ENCODE data around the gene BACH2. TPM values are rescaled to one million over a fixed set of nuclear protein-coding genes. Genes with fewer than 3 reads are reported as not detected.

The BACH2 gene
- polyA plus RNA-seq, 1 of the 3 experiments (the other 2 are of a cell fraction): 0.46 TPM

DNA sequence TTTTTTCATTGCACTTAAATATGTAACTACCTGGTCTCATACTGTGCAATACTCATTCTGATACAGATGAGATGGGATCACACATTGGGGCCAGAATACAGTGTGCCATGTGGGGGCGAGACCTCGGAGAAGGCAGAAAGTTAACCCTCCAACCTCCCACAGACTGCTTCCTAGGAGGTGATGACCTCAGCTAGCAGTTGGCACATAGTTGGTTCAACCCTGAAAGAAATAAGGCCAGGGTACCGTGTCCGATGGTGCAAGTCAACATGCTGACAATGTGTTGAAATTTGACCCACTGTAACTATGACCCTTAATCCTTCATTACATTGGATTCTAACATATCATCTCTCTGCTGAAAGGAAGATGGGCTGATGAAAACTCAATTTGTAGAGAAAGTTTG, 340.5 kb downstream of the BACH2 start:
- H3K79me2 ChIP-seq (ENCODE audit: insufficient read depth): no peaks in the 10 kb centered on the region
- H3K27me3 ChIP-seq (ENCODE audit: insufficient read depth): no peaks in the 10 kb centered on the region

DNA sequence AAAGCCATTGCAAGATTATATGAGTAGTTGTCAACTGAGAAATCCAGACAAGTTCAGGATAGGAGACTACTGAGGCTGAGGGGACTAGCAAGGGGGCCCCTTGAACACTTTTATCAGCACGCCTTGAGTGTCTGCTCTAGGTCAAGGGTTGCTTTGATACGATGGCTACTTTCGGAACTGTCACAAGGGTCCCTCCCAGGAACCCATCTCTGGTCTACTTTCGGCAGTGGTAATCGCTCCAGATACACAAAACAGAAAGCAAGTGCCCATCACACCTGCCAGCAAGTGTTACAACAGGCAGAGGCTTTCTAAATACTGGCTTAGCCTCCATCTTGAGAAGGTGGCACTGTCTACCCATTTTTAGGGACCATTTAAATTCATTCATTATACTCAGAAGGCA, 341.3 kb downstream of the BACH2 start:
- ChIA-PET POLR2A (no interaction called here), CTCF (interaction anchor here (1.1 to 3.0 kb wide), 3 partner anchors 11 to 15 kb away, joined by 3 to 14 read pairs (median 7); no protein-coding TSS in a partner anchor)
- H2AFZ ChIP-seq (ENCODE audit: low read depth): no peak overlapping the region
- H3K9me2 ChIP-seq: no peaks in the 10 kb centered on the region
- TF ChIP-seq, protein P1, sequence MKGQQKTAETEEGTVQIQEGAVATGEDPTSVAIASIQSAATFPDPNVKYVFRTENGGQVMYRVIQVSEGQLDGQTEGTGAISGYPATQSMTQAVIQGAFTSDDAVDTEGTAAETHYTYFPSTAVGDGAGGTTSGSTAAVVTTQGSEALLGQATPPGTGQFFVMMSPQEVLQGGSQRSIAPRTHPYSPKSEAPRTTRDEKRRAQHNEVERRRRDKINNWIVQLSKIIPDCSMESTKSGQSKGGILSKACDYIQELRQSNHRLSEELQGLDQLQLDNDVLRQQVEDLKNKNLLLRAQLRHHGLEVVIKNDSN (IDR thresholded peaks at IDR 0.05; ENCODE audit: borderline replicate concordance, low read depth): no peak
- TF ChIP-seq FOSL2 (IDR thresholded peaks at IDR 0.05; ENCODE audit: borderline replicate concordance, low read depth) (no peak), TAF1 (IDR thresholded peaks at IDR 0.05; ENCODE audit: borderline replicate concordance, low read depth, low read length) (no peak), RCOR1 (IDR thresholded peaks at IDR 0.05; ENCODE audit: low read length) (no peak)
- whole genome bisulfite sequencing (ENCODE audit: low lambda C conversion rate): 90% methylated on average over 4 of the region's 5 CpGs
- H3F3A ChIP-seq (replicated peaks; ENCODE audit: insufficient read depth): no peaks in the 10 kb centered on the region
- no peak for DNase-seq
- no peak overlapping the region for H3K4me3 ChIP-seq (ENCODE audit: low read depth in 2 of 2, low read length in 1 of 2)
- no peaks in the 10 kb centered on the region for H3K9me3 ChIP-seq
- no peak overlapping the region for H3K4me2 ChIP-seq
- peaks cover 0 to 20% of the 10 kb centered on the region in 2 experiments; a peak in 2 of 4 replicates for H3K4me1 ChIP-seq (ENCODE audit: control insufficient read depth in 1 of 2, insufficient read depth in 2 of 2, low read depth in 1 of 2, low read length in 1 of 2)
- no peaks in the 10 kb centered on the region for H3K79me2 ChIP-seq (ENCODE audit: insufficient read depth)
- no peak overlapping the region for H3K9ac ChIP-seq
- no peaks in the 10 kb centered on the region for H3K36me3 ChIP-seq (replicated peaks in 1 of 2; ENCODE audit: control insufficient read depth in 1 of 2, insufficient read depth in 2 of 2, low read length in 1 of 2)
- H4K20me1 ChIP-seq (ENCODE audit: insufficient read depth): no peaks in the 10 kb centered on the region
- no peak overlapping the region for H3K27ac ChIP-seq (ENCODE audit: low read depth in 2 of 2, low read length in 1 of 2)
- H3K27me3 ChIP-seq (ENCODE audit: insufficient read depth): no peaks in the 10 kb centered on the region

More for the DNA sequence above, 340.5 kb downstream of the BACH2 start:
- no peak overlapping the region for H2AFZ ChIP-seq (ENCODE audit: low read depth)
- no peak for DNase-seq
- H3K9ac ChIP-seq: no peak overlapping the region
- H3K4me1 ChIP-seq (ENCODE audit: control insufficient read depth in 1 of 2, insufficient read depth in 2 of 2, low read depth in 1 of 2, low read length in 1 of 2): peaks cover 0 to 20% of the 10 kb centered on the region in 2 experiments; a peak in 2 of 4 replicates
- H4K20me1 ChIP-seq (ENCODE audit: insufficient read depth): no peaks in the 10 kb centered on the region
- WGBS (ENCODE audit: low lambda C conversion rate): 82% methylated on average over 4 of the region's 4 CpGs
- no peaks in the 10 kb centered on the region for H3F3A ChIP-seq (replicated peaks; ENCODE audit: insufficient read depth)
- H3K4me2 ChIP-seq: no peak overlapping the region
- CTCF ChIA-PET: interaction anchor here (3.0 kb wide), 1 partner anchor 15 kb away, joined by 14 read pairs; no protein-coding TSS in a partner anchor
- no peaks in the 10 kb centered on the region for H3K9me3 ChIP-seq
- no peak overlapping the region for H3K27ac ChIP-seq (ENCODE audit: low read depth in 2 of 2, low read length in 1 of 2)
- POLR2A ChIA-PET: no interaction called here
- H3K4me3 ChIP-seq (ENCODE audit: low read depth in 2 of 2, low read length in 1 of 2): no peak overlapping the region
- TF ChIP-seq JUND (IDR thresholded peaks at IDR 0.05) (no peak), CHD2 (IDR thresholded peaks at IDR 0.05; ENCODE audit: low read length, partially characterized antibody) (no peak), SIN3A (IDR thresholded peaks at IDR 0.05; ENCODE audit: borderline replicate concordance, low read depth, low read length) (no peak), MEF2A (IDR thresholded peaks at IDR 0.05; ENCODE audit: borderline replicate concordance, low read depth) (no peak), NFIC (IDR thresholded peaks at IDR 0.05; ENCODE audit: borderline replicate concordance) (no peak), FOSL2 (IDR thresholded peaks at IDR 0.05; ENCODE audit: borderline replicate concordance, low read depth) (no peak), RCOR1 (IDR thresholded peaks at IDR 0.05; ENCODE audit: low read length) (no peak), TEAD4 (IDR thresholded peaks at IDR 0.05; ENCODE audit: borderline replicate concordance, insufficient read depth) (no peak), FOXM1 (IDR thresholded peaks at IDR 0.05; ENCODE audit: low read depth) (no peak), RAD21 (IDR thresholded peaks at IDR 0.05; ENCODE audit: low read length) (no peak), FOXJ3 (CRISPR knock-in tag; IDR thresholded peaks at IDR 0.05) (no peak), TAF1 (IDR thresholded peaks at IDR 0.05; ENCODE audit: borderline replicate concordance, low read depth, low read length) (no peak), GABPA (IDR thresholded peaks at IDR 0.05; ENCODE audit: low read depth) (no peak), ELF1 (IDR thresholded peaks at IDR 0.05) (no peak), RFX5 (IDR thresholded peaks at IDR 0.05; ENCODE audit: low read length) (no peak), POLR2AphosphoS5 (IDR thresholded peaks at IDR 0.05; ENCODE audit: low read depth, low read length) (no peak)
- TF ChIP-seq, protein P2, sequence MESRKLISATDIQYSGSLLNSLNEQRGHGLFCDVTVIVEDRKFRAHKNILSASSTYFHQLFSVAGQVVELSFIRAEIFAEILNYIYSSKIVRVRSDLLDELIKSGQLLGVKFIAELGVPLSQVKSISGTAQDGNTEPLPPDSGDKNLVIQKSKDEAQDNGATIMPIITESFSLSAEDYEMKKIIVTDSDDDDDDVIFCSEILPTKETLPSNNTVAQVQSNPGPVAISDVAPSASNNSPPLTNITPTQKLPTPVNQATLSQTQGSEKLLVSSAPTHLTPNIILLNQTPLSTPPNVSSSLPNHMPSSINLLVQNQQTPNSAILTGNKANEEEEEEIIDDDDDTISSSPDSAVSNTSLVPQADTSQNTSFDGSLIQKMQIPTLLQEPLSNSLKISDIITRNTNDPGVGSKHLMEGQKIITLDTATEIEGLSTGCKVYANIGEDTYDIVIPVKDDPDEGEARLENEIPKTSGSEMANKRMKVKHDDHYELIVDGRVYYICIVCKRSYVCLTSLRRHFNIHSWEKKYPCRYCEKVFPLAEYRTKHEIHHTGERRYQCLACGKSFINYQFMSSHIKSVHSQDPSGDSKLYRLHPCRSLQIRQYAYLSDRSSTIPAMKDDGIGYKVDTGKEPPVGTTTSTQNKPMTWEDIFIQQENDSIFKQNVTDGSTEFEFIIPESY (IDR thresholded peaks at IDR 0.05; ENCODE audit: borderline replicate concordance, low read depth): no peak
- TF ChIP-seq, protein P1 (IDR thresholded peaks at IDR 0.05; ENCODE audit: borderline replicate concordance, low read depth): no peak
- TF ChIP-seq, protein P3, sequence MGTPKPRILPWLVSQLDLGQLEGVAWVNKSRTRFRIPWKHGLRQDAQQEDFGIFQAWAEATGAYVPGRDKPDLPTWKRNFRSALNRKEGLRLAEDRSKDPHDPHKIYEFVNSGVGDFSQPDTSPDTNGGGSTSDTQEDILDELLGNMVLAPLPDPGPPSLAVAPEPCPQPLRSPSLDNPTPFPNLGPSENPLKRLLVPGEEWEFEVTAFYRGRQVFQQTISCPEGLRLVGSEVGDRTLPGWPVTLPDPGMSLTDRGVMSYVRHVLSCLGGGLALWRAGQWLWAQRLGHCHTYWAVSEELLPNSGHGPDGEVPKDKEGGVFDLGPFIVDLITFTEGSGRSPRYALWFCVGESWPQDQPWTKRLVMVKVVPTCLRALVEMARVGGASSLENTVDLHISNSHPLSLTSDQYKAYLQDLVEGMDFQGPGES (IDR thresholded peaks at IDR 0.05; ENCODE audit: low read depth, low read length): no peak
- TF ChIP-seq, protein P4, sequence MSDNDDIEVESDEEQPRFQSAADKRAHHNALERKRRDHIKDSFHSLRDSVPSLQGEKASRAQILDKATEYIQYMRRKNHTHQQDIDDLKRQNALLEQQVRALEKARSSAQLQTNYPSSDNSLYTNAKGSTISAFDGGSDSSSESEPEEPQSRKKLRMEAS (IDR thresholded peaks at IDR 0.05; ENCODE audit: low read depth): no peak
- H3K9me2 ChIP-seq: no peaks in the 10 kb centered on the region
- H3K36me3 ChIP-seq (replicated peaks in 1 of 2; ENCODE audit: control insufficient read depth in 1 of 2, insufficient read depth in 2 of 2, low read length in 1 of 2): no peaks in the 10 kb centered on the region

All from SK-N-SH (cell line).